ENCODE data around the gene TRIM28.

- TF ChIP-seq ZNF274 (IDR thresholded peaks at IDR 0.05; ENCODE audit: low read depth, low read length) (no peak), YY1 (IDR thresholded peaks at IDR 0.05; ENCODE audit: insufficient read depth, insufficient read length) (no peak), SUZ12 (IDR thresholded peaks at IDR 0.05; ENCODE audit: extremely low read depth, insufficient read depth, insufficient read length) (no peak)
Measured at GRCh38 chr19:58513694-58514563, 29.9 kb upstream of the TRIM28 start.

Data from NT2/D1 (cell line).